GM18499 (cell line): Measurements from ENCODE around the gene FOLR1.

Experiments used
- ATAC-seq: cut with Tn5 transposase; IDR thresholded peaks from one replicate; pipeline ENCODE4 v1.9.1; 2021; ENCODE audit warnings: moderate number of reproducible peaks; ENCODE audit not compliant: insufficient read depth, unreplicated experiment

The FOLR1 gene

GRCh38 chr11:72244361-72245262 is 52.7 kb downstream of the FOLR1 start:
- no peak for ATAC-seq

DNA sequence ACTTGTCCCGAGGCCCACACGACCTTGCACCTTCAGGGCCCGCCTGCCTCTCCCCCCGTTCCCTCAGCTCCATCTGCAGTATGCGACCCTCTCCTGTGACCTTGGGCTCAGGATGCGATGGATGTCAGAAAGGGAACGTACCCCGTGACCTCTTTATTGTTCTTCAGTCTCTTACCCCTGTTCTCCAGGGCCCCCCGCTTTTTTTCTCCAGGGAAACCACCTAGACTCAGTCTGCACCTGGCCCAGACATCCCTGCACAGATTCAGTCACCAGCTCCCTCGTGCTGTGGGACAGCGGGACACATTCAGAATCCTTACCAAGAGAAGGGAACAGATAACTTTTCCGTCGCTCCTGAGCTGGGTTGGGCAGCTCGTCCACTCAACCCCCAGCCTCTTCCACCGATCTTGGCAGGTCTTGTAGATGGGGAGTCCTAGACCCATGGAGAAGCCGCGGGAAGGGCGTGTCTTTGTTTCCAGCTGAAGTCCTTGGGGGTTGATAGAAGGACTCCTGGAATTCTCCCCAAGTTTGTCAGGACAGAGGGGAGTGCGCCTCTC is 53.4 kb downstream of the FOLR1 start:
- ATAC-seq, result no peak
